Gastrocnemius medialis (tissue), 4 donors: ENCODE measurements around the gene ANGPTL1.

ENCODE experiments used
- POLR2A ChIP-seq, 2 donors: fragments of 450-650 bp; IDR thresholded peaks; one replicate each; pipeline ENCODE4 v1.6.1; 2017; ENCODE audit warnings: antibody characterized with exemption in 2 of 2, mild to moderate bottlenecking in 2 of 2, moderate library complexity in 2 of 2
- TF ChIP-seq, protein P1 (sequence below), 5 experiments: fragments of 450-650 bp in 3 of 5; fragments of 200-600 bp in 2 of 5; sonication (generic) in 2 of 5; IDR thresholded peaks in 4 of 5; conservative IDR thresholded peaks in 1 of 5; 1 replicate in 4 of 5; 2 replicates in 1 of 5; pipeline ENCODE4 v1.5.1; 2016 to 2019; ENCODE audit warnings: antibody characterized with exemption in 5 of 5, mild to moderate bottlenecking in 3 of 5, moderate library complexity in 3 of 5

DNA sequence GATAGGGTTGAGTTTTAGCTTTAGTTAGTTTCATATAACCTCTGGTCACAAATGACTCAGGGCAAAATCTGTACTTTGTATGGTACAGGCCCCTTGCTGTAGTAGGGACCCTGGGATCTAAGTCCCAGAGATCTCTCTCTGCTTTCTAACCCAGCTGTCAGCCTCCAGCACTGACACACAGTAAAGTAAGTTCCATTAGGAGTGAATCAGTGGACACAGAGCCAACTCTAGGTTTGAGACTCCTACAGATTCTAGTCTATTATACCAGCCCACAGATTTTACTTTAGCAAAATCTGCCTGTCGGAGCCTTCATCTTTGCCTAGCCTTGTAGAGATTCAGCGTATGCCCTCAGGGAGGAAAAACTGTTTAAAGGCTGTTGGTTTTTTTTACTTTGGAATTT is 52.5 kb downstream of the ANGPTL1 start:
- TF ChIP-seq, protein P1, sequence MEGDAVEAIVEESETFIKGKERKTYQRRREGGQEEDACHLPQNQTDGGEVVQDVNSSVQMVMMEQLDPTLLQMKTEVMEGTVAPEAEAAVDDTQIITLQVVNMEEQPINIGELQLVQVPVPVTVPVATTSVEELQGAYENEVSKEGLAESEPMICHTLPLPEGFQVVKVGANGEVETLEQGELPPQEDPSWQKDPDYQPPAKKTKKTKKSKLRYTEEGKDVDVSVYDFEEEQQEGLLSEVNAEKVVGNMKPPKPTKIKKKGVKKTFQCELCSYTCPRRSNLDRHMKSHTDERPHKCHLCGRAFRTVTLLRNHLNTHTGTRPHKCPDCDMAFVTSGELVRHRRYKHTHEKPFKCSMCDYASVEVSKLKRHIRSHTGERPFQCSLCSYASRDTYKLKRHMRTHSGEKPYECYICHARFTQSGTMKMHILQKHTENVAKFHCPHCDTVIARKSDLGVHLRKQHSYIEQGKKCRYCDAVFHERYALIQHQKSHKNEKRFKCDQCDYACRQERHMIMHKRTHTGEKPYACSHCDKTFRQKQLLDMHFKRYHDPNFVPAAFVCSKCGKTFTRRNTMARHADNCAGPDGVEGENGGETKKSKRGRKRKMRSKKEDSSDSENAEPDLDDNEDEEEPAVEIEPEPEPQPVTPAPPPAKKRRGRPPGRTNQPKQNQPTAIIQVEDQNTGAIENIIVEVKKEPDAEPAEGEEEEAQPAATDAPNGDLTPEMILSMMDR (IDR thresholded peaks at IDR 0.05 in 4 of 5, conservative IDR thresholded peaks at IDR 0.05 in 1 of 5) = no peak
- TF ChIP-seq POLR2A (IDR thresholded peaks at IDR 0.05) = no peak
